Endothelial cell of umbilical vein (primary cell): ENCODE measurements around the gene PLEKHH3. TPM values are rescaled to one million over a fixed set of nuclear protein-coding genes. Genes with fewer than 3 reads are reported as not detected.

Experiments
- BruUV-seq: library from RNA; stranded (reverse); fragments of 400-500 nt; replicated peaks from 2 replicates; lab custom pipeline; 2021; lab: Mats Ljungman, UMichigan
- CTCF ChIA-PET: fragments of 300-600, 350-600 bp; sonication (Branson Sonifier 250); formaldehyde crosslinking; loops from one replicate; lab custom pipeline; 2021; ENCODE audit warnings: antibody characterized with exemption, inconsistent platforms; lab: Charles Lee
- POLR2A ChIA-PET: fragments of 300-600, 350-600 bp; sonication (Branson Sonifier 250); formaldehyde crosslinking; loops from one replicate; lab custom pipeline; 2021; ENCODE audit warnings: antibody characterized with exemption, inconsistent platforms; lab: Charles Lee
- DNase-seq: peaks from one replicate; pipeline ENCODE4 v3.0.0-alpha.2; 2011; ENCODE audit warnings: low read depth, low spot score
- FAIRE-seq: peaks from 2 replicates; lab custom pipeline; 2011; peaks lifted over from hg19 to GRCh38; lab: Jason Lieb, UNC
- H2AFZ ChIP-seq: 2 replicates; pipeline ENCODE4 v1.6.0; 2012; ENCODE audit warnings: low read depth, low read length, control low read depth, inconsistent platforms
- H3K27ac ChIP-seq: 2 replicates; pipeline ENCODE4 v1.5.1; 2011; ENCODE audit warnings: low read depth, mild to moderate bottlenecking, control low read depth, low read length, moderate library complexity; ENCODE audit not compliant: insufficient read depth
- H3K27me3 ChIP-seq, 2 experiments: 2 replicates each; pipeline versions ENCODE4 v1.6.0 to v1.6.1; 2011; ENCODE audit warnings: low read length in 2 of 2, mixed read lengths in 1 of 2; ENCODE audit not compliant: control insufficient read depth in 2 of 2, insufficient read depth in 2 of 2
- H3K36me3 ChIP-seq, 2 experiments: 2 replicates in 1 of 2; 3 replicates in 1 of 2; pipeline ENCODE4 v1.5.1; 2011; ENCODE audit warnings: low read length in 2 of 2, mild to moderate bottlenecking in 1 of 2, moderate library complexity in 1 of 2; ENCODE audit not compliant: control insufficient read depth in 2 of 2, insufficient read depth in 2 of 2; ENCODE audit errors: extremely low read depth in 1 of 2
- H3K4me1 ChIP-seq: 3 replicates; pipeline ENCODE4 v1.5.1; 2011; ENCODE audit warnings: mild to moderate bottlenecking, low read length; ENCODE audit not compliant: control insufficient read depth, insufficient read depth; ENCODE audit errors: extremely low read depth
- H3K4me2 ChIP-seq: 2 replicates; pipeline ENCODE4 v1.6.1; 2011; ENCODE audit warnings: low read length, control low read depth, mixed read lengths; ENCODE audit not compliant: insufficient read depth
- H3K4me3 ChIP-seq, 3 experiments: fragments of 200-600 bp in 1 of 3; sonication (generic), shearing (Covaris generic) in 1 of 3; replicated peaks in 1 of 3; 2 replicates each; pipeline ENCODE4 v1.5.1; 2011 to 2016; ENCODE audit warnings: control low read depth in 3 of 3, low read length in 3 of 3, mild to moderate bottlenecking in 2 of 3, inconsistent platforms in 1 of 3, low read depth in 1 of 3, moderate library complexity in 1 of 3; ENCODE audit not compliant: insufficient read depth in 1 of 3
- H3K79me2 ChIP-seq: 2 replicates; pipeline ENCODE4 v1.6.0; 2012; ENCODE audit warnings: low read length, inconsistent platforms; ENCODE audit not compliant: control insufficient read depth, insufficient read depth
- H3K9ac ChIP-seq: replicated peaks from 2 replicates; pipeline ENCODE3; 2011; ENCODE audit warnings: low read length, control low read depth; ENCODE audit not compliant: insufficient read depth; ENCODE audit errors: extremely low read depth
- H3K9me1 ChIP-seq: replicated peaks from 3 replicates; pipeline ENCODE4 v1.6.0; 2011; ENCODE audit warnings: mild to moderate bottlenecking, low read length; ENCODE audit not compliant: control insufficient read depth, insufficient read depth; ENCODE audit errors: extremely low read depth
- H3K9me3 ChIP-seq: replicated peaks from 2 replicates; pipeline ENCODE4 v1.5.1; 2012; ENCODE audit warnings: low read length, inconsistent platforms; ENCODE audit not compliant: control insufficient read depth, insufficient read depth
- H4K20me1 ChIP-seq: replicated peaks from 2 replicates; pipeline ENCODE3; 2011; ENCODE audit warnings: mild to moderate bottlenecking, low read length; ENCODE audit not compliant: control insufficient read depth, insufficient read depth; ENCODE audit errors: extremely low read depth
- CTCF ChIP-seq, 2 donors: IDR thresholded peaks; 1 replicate in 1 of 2; 2 replicates in 1 of 2; pipeline ENCODE4 v1.5.1; 2011; ENCODE audit warnings: low read length in 2 of 2, mild to moderate bottlenecking in 2 of 2, moderate library complexity in 2 of 2, control low read depth in 1 of 2, inconsistent platforms in 1 of 2, low read depth in 1 of 2; ENCODE audit not compliant: insufficient read depth in 1 of 2; ENCODE audit errors: extremely low read depth in 1 of 2
- EZH2 ChIP-seq: IDR thresholded peaks from 2 replicates; pipeline ENCODE4 v1.6.1; 2012; ENCODE audit warnings: borderline replicate concordance, low read depth, mild to moderate bottlenecking, moderate library complexity, low read length, inconsistent platforms; ENCODE audit not compliant: severe bottlenecking
- FOS ChIP-seq: IDR thresholded peaks from 2 replicates; pipeline ENCODE4 v1.6.1; 2011; ENCODE audit warnings: mild to moderate bottlenecking, low read length, moderate library complexity, borderline replicate concordance; ENCODE audit not compliant: insufficient read depth
- GATA2 ChIP-seq: IDR thresholded peaks from 2 replicates; pipeline ENCODE4 v1.7.0; 2011; ENCODE audit warnings: low read depth, mild to moderate bottlenecking, moderate library complexity, mixed read lengths, low read length; ENCODE audit not compliant: insufficient read length, insufficient read depth
- JUN ChIP-seq: IDR thresholded peaks from 2 replicates; pipeline ENCODE4 v1.6.1; 2011; ENCODE audit warnings: borderline replicate concordance, low read depth; ENCODE audit not compliant: insufficient read length, insufficient read depth
- MAX ChIP-seq: IDR thresholded peaks from 2 replicates; pipeline ENCODE4 v1.6.1; 2011; ENCODE audit not compliant: insufficient read depth, insufficient read length
- POLR2A ChIP-seq: IDR thresholded peaks from 2 replicates; pipeline ENCODE4 v1.6.1; 2012; ENCODE audit warnings: low read depth, mild to moderate bottlenecking, control low read depth, low read length
- POLR2AphosphoS5 ChIP-seq: IDR thresholded peaks from 2 replicates; pipeline ENCODE4 v1.6.1; 2012; ENCODE audit warnings: low read depth, mild to moderate bottlenecking, control low read depth, low read length, moderate library complexity; ENCODE audit not compliant: insufficient read depth
- dilution Hi-C: fragments of 300-500 bp; cut with MboI; formaldehyde crosslinking; loops from one replicate; pipeline ENCODE4 v1.15.0; 2019; ENCODE audit warnings: low sequenced_read_pairs; ENCODE audit not compliant: extremely low pct_ligation_motif_present
- intact Hi-C: fragments of 100-400 bp; cut with micrococcal nuclease; formaldehyde crosslinking; loops from one replicate; pipeline ENCODE4 v1.10.0; 2022
- polyA plus RNA-seq, 4 experiments: library from polyadenylated mRNA; depleted of rRNA in 3 of 4; stranded (reverse) in 3 of 4; unstranded in 1 of 4; fragments of >200 nt; gene quantifications; 2 replicates each; pipeline versions ENCODE4 v1.2.1 to v1.2.3, GENCODE V29; 2011 to 2012; ENCODE audit warnings: missing spikeins in 1 of 4
- total RNA-seq: library from RNA; stranded (reverse); gene quantifications from 2 replicates; pipeline ENCODE4 v1.2.3, GENCODE V29; 2021

The PLEKHH3 gene
- total and polyA plus RNA-seq, 2 donors (not counting 3 experiments of a cell fraction or from before 2014, with no cell fraction given): 5.4 to 11.3 TPM

- Histone ChIP-seq H4K20me1 (no peaks in the 10 kb centered on the region), H3K79me2 (no peaks in the 10 kb centered on the region), H3K9ac (no peak overlapping the region), H3K27me3 (no peaks in the 10 kb centered on the region), H3K4me1 (peaks cover 17% of the 10 kb centered on the region), H3K27ac (no peak overlapping the region), H3K36me3 (peaks cover 11 to 24% of the 10 kb centered on the region in 2 experiments), H3K4me3 (no peak overlapping the region), H3K4me2 (no peak overlapping the region), H3K9me3 (no peaks in the 10 kb centered on the region), H2AFZ (no peak overlapping the region), H3K9me1 (no peaks in the 10 kb centered on the region)
- intact Hi-C loops: no loop called here
- BruUV-seq: no TSS peak
- POLR2A ChIA-PET: no interaction called here
- no peak for TF ChIP-seq GATA2
- no peak for TF ChIP-seq JUN
- no peak for TF ChIP-seq POLR2A
- TF ChIP-seq POLR2AphosphoS5: no peak
- no peak for TF ChIP-seq MAX
- no peak for TF ChIP-seq CTCF (IDR thresholded peaks at IDR 0.05; ENCODE audit: extremely low read depth in 1 of 2, insufficient read depth in 1 of 2, low read depth in 1 of 2, low read length in 2 of 2)
- no peak for TF ChIP-seq EZH2
- TF ChIP-seq FOS: no peak
- FAIRE-seq: no peak
- dilution Hi-C loops: no loop called here
- CTCF ChIA-PET: interaction anchor here (0.6 to 1.5 kb wide), 3 partner anchors 63 to 93 kb away, joined by 3 to 7 read pairs (median 3); partner anchors contain the start of gene PSMC3IP
- DNase-seq: no peak
Observed at GRCh38 chr17:42670789-42671657, 5.8 kb downstream of the PLEKHH3 start.
